HEK293 (cell line): ENCODE measurements around the gene GSTP1.

Experiments used
- CTCF ChIA-PET: fragments of 350-600 bp; formaldehyde crosslinking; extraction: SDS; loops from one replicate; lab custom pipeline; 2021; ENCODE audit warnings: antibody characterized with exemption; lab: Yijun Ruan, JAX
- POLR2A ChIA-PET: fragments of 300-600 bp; formaldehyde crosslinking; extraction: SDS; loops from one replicate; lab custom pipeline; 2020; ENCODE audit warnings: antibody characterized with exemption, inconsistent platforms; lab: Yijun Ruan, JAX
- H3K27ac ChIP-seq: fragments of 200-500 bp; sonication (Bioruptor generic); 2 replicates; pipeline ENCODE4 v1.5.1; 2014; ENCODE audit warnings: low read depth, low read length, control low read depth, inconsistent platforms; ENCODE audit errors: extremely low read depth
- H3K36me3 ChIP-seq, 2 experiments: fragments of 200-500 bp in 1 of 2; sonication (Bioruptor generic) in 1 of 2; 1 replicate in 1 of 2; 2 replicates in 1 of 2; pipeline ENCODE4 v1.5.1; 2014 to 2017; ENCODE audit warnings: inconsistent platforms in 2 of 2, low read length in 2 of 2; ENCODE audit not compliant: control insufficient read depth in 2 of 2, insufficient read depth in 1 of 2
- H3K4me1 ChIP-seq: fragments of 200-500 bp; sonication (Bioruptor generic); 2 replicates; pipeline ENCODE4 v1.5.1; 2014; ENCODE audit warnings: mild to moderate bottlenecking, low read length, inconsistent platforms; ENCODE audit not compliant: control insufficient read depth, insufficient read depth
- H3K4me3 ChIP-seq: 2 replicates; pipeline ENCODE4 v1.5.1; 2011; ENCODE audit warnings: low read depth, mild to moderate bottlenecking, control low read depth, low read length, moderate library complexity
- H3K9me3 ChIP-seq: fragments of 200-500 bp; sonication (Bioruptor generic); 2 replicates; pipeline ENCODE4 v1.5.1; 2014; ENCODE audit warnings: low read depth, low read length, inconsistent platforms; ENCODE audit not compliant: control insufficient read depth, insufficient read depth
- EGR2 ChIP-seq: fragments of 450-650 bp; formaldehyde crosslinking; IDR thresholded peaks from 2 replicates; pipeline ENCODE4 v1.5.1; 2016; ENCODE audit warnings: low read depth, missing biosample characterization, missing genetic modification characterization
- GLI2 ChIP-seq: fragments of 450-650 bp; formaldehyde crosslinking; IDR thresholded peaks from 2 replicates; pipeline ENCODE4; 2017; ENCODE audit warnings: missing biosample characterization, missing genetic modification characterization, low read depth, borderline replicate concordance
- GLIS2 ChIP-seq: fragments of 450-650 bp; formaldehyde crosslinking; IDR thresholded peaks from 2 replicates; pipeline ENCODE4 v1.5.1; 2016; ENCODE audit warnings: missing biosample characterization, missing genetic modification characterization
- HOXD13 ChIP-seq: sonication (generic); formaldehyde crosslinking; IDR thresholded peaks from 2 replicates; pipeline ENCODE4 v1.8.0; 2022; ENCODE audit warnings: missing genetic modification reagents, borderline replicate concordance
- MYNN ChIP-seq: fragments of 450-650 bp; formaldehyde crosslinking; IDR thresholded peaks from 2 replicates; pipeline ENCODE4 v1.5.1; 2016; ENCODE audit warnings: missing biosample characterization, missing genetic modification characterization, borderline replicate concordance
- OSR2 ChIP-seq: fragments of 450-650 bp; formaldehyde crosslinking; IDR thresholded peaks from 2 replicates; pipeline ENCODE4 v1.5.1; 2016; ENCODE audit warnings: missing biosample characterization, missing genetic modification characterization
- SALL2 ChIP-seq: fragments of 450-650 bp; formaldehyde crosslinking; IDR thresholded peaks from 2 replicates; pipeline ENCODE4 v1.5.0; 2017; ENCODE audit warnings: missing biosample characterization, mild to moderate bottlenecking, missing genetic modification characterization, borderline replicate concordance
- SP2 ChIP-seq: fragments of 450-650 bp; formaldehyde crosslinking; IDR thresholded peaks from 2 replicates; pipeline ENCODE4 v1.5.1; 2016; ENCODE audit warnings: missing biosample characterization, missing genetic modification characterization
- ZFHX2 ChIP-seq: fragments of 450-650 bp; formaldehyde crosslinking; conservative IDR thresholded peaks from 2 replicates; pipeline ENCODE4 v1.5.1; 2016; ENCODE audit warnings: missing biosample characterization, missing genetic modification characterization
- ZIC2 ChIP-seq: fragments of 450-650 bp; formaldehyde crosslinking; IDR thresholded peaks from 2 replicates; pipeline ENCODE4 v1.5.1; 2016; ENCODE audit warnings: missing biosample characterization, missing genetic modification characterization
- ZNF138 ChIP-seq: fragments of 450-650 bp; formaldehyde crosslinking; IDR thresholded peaks from 2 replicates; pipeline ENCODE4 v1.5.1; 2016; ENCODE audit warnings: missing biosample characterization, missing genetic modification characterization, borderline replicate concordance
- ZNF169 ChIP-seq: fragments of 450-650 bp; formaldehyde crosslinking; IDR thresholded peaks from 2 replicates; pipeline ENCODE4 v1.5.1; 2016; ENCODE audit warnings: missing biosample characterization, missing genetic modification characterization
- ZNF23 ChIP-seq: fragments of 450-650 bp; formaldehyde crosslinking; IDR thresholded peaks from 2 replicates; pipeline ENCODE4 v1.5.1; 2016; ENCODE audit warnings: missing biosample characterization, missing genetic modification characterization, borderline replicate concordance
- ZNF529 ChIP-seq: fragments of 450-650 bp; formaldehyde crosslinking; IDR thresholded peaks from 2 replicates; pipeline ENCODE4 v1.5.1; 2017; ENCODE audit warnings: missing genetic modification characterization, missing biosample characterization; ENCODE audit not compliant: insufficient replicate concordance
- ZNF776 ChIP-seq: fragments of 450-650 bp; formaldehyde crosslinking; IDR thresholded peaks from 2 replicates; pipeline ENCODE4 v1.5.0; 2017; ENCODE audit warnings: missing biosample characterization, missing genetic modification characterization, borderline replicate concordance
- ZXDB ChIP-seq: fragments of 450-650 bp; formaldehyde crosslinking; IDR thresholded peaks from 2 replicates; pipeline ENCODE4 v1.5.1; 2016; ENCODE audit warnings: missing biosample characterization, missing genetic modification characterization
- TF ChIP-seq, protein P1 (sequence below): fragments of 450-650 bp; formaldehyde crosslinking; IDR thresholded peaks from 2 replicates; pipeline ENCODE4 v1.5.1; 2016; ENCODE audit warnings: missing biosample characterization, missing genetic modification characterization
- TF ChIP-seq, protein P2 (sequence below): fragments of 450-650 bp; formaldehyde crosslinking; IDR thresholded peaks from 2 replicates; pipeline ENCODE4 v1.5.1; 2017; ENCODE audit warnings: missing biosample characterization, missing genetic modification characterization

GSTP1 gene

GRCh38 chr11:67611704-67612587, 28.3 kb downstream of the GSTP1 start:
- H3K36me3 ChIP-seq, result peaks cover 0 to 52% of the 10 kb centered on the region in 2 experiments; a peak in 1 of 3 replicates
- H3K27ac ChIP-seq, result no peak overlapping the region
- no peak overlapping the region for H3K4me3 ChIP-seq
- POLR2A ChIA-PET, result interaction anchor here (0.6 kb wide), 1 partner anchor 18 kb away, joined by 3 read pairs; no protein-coding TSS in a partner anchor
- no peaks in the 10 kb centered on the region for H3K9me3 ChIP-seq
- no peaks in the 10 kb centered on the region for H3K4me1 ChIP-seq
- no peak for TF ChIP-seq ZNF169
- TF ChIP-seq ZNF776 (tag by site-specific recombination), result no peak
- TF ChIP-seq HOXD13 (CRISPR knock-in tag), result no peak
- no peak for TF ChIP-seq SALL2 (tag by site-specific recombination)
- no peak for TF ChIP-seq ZXDB (tag by site-specific recombination)
- TF ChIP-seq ZNF23 (tag by site-specific recombination), result no peak
- no peak for TF ChIP-seq GLI2 (tag by site-specific recombination)
- TF ChIP-seq SP2 (tag by site-specific recombination), result no peak
- TF ChIP-seq OSR2 (tag by site-specific recombination), result no peak
- no peak for TF ChIP-seq ZIC2 (tag by site-specific recombination)
- CTCF ChIA-PET, result no interaction called here

DNA sequence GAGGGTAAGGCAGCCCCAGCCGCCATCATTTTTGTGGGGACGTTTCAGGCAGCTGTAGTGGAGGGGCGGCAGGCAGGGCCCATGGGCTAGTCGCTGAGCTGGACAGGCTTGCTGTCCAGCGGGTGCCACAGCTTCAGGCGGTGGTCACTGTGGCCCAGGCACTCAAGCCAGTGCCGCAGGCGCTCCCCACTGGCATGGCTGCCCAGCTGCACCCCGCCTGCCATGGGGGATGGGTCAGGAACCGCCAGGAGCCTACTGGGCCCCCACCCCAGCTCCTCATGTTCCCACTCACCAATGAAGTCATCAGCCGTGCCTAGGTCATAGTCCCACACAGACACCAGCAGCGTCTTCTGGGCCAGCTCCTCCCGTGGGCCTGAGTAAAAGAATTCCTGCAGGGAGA, 29.1 kb downstream of the GSTP1 start:
- Histone ChIP-seq H3K4me1 (no peaks in the 10 kb centered on the region), H3K36me3 (peaks cover 0 to 52% of the 10 kb centered on the region in 2 experiments; a peak in 1 of 3 replicates), H3K27ac (no peak overlapping the region), H3K9me3 (no peaks in the 10 kb centered on the region), H3K4me3 (no peak overlapping the region)
- TF ChIP-seq GLIS2, result no peak
- TF ChIP-seq ZNF529 (tag by site-specific recombination), result no peak
- TF ChIP-seq MYNN (tag by site-specific recombination), result no peak
- peak; percentile 30; the same call in 1 of the 2 replicates for TF ChIP-seq EGR2 (tag by site-specific recombination)
- TF ChIP-seq, protein P1, sequence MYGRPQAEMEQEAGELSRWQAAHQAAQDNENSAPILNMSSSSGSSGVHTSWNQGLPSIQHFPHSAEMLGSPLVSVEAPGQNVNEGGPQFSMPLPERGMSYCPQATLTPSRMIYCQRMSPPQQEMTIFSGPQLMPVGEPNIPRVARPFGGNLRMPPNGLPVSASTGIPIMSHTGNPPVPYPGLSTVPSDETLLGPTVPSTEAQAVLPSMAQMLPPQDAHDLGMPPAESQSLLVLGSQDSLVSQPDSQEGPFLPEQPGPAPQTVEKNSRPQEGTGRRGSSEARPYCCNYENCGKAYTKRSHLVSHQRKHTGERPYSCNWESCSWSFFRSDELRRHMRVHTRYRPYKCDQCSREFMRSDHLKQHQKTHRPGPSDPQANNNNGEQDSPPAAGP (tag by site-specific recombination), result no peak
- TF ChIP-seq ZFHX2 (tag by site-specific recombination), result 0 out of 2 replicates have a peak, but pooled peaks have one; percentile 29
- ChIA-PET POLR2A (interaction anchor here (0.6 kb wide), 1 partner anchor 18 kb away, joined by 3 read pairs; no protein-coding TSS in a partner anchor), CTCF (interaction anchor here (0.9 to 5.7 kb wide), 3 partner anchors 15 to 73 kb away, joined by 3 to 53 read pairs (median 5); partner anchors contain the start of gene NUDT8)

DNA sequence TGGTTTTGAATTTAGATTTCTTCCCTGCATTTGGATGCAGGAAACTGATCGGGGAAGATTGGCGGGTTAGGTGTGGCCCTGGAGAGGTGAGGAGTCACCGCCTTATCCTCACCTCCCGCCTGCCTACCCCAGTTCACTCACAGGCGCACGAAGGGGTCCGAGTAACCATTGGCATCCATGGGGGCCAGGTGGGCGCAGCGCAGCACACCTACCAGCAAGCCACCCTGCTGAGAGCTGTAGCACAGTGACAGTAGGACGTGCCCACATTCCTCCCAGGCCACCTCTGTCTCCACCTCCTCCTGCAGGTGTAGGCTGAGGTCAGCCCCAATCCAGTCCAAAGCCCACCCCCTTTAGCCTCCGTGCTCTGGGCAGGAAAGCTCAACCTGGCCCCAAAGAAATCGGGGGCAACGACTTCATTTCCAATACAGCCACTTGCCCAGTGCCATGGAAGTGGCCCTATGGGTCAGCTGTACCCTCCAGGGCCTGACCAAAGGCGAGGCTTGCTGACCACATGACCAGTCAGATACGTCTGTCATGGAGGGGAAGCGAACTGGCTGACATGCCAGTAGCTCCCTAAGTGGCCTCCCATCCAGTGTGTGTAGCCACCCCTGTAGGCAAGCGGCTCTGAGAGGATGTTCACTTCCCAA, 29.8 kb downstream of the GSTP1 start:
- POLR2A ChIA-PET, result interaction anchor here (1.0 to 1.5 kb wide), 2 partner anchors 17 to 31 kb away, joined by 5 to 9 read pairs; partner anchors contain the start of gene NUDT8
- CTCF ChIA-PET, result interaction anchor here (0.6 to 5.7 kb wide), 26 partner anchors 9 to 1227 kb away, joined by 3 to 53 read pairs (median 4); partner anchors contain the start of genes GSTP1, NUDT8 and PPP1CA
- Histone ChIP-seq H3K27ac (no peak overlapping the region), H3K4me3 (no peak overlapping the region), H3K36me3 (peaks cover 0 to 49% of the 10 kb centered on the region in 2 experiments; a peak in 1 of 3 replicates), H3K4me1 (no peaks in the 10 kb centered on the region), H3K9me3 (no peaks in the 10 kb centered on the region)
- TF ChIP-seq, protein P2, sequence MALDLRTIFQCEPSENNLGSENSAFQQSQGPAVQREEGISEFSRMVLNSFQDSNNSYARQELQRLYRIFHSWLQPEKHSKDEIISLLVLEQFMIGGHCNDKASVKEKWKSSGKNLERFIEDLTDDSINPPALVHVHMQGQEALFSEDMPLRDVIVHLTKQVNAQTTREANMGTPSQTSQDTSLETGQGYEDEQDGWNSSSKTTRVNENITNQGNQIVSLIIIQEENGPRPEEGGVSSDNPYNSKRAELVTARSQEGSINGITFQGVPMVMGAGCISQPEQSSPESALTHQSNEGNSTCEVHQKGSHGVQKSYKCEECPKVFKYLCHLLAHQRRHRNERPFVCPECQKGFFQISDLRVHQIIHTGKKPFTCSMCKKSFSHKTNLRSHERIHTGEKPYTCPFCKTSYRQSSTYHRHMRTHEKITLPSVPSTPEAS, result no peak
- TF ChIP-seq ZNF138 (tag by site-specific recombination) (no peak), EGR2 (tag by site-specific recombination) (peak; percentile 14; the same call in 1 of the 2 replicates)
- TF ChIP-seq, all 188 proteins: peak for 1
